GM12875 (cell line): ENCODE results near the gene CDH2.
"Not testable (repeated sequence)": the region's sequence is repeated elsewhere in the genome, so short reads cannot be mapped to it uniquely, and the experiment has no call there.

Source experiments
- H3K4me3 ChIP-seq: one replicate; pipeline ENCODE4 v1.5.1; 2011; ENCODE audit warnings: low read depth, low read length, control low read depth
- CTCF ChIP-seq: IDR thresholded peaks from 2 replicates; pipeline ENCODE4 v1.5.1; 2011; ENCODE audit warnings: low read depth, mild to moderate bottlenecking, control low read depth, inconsistent platforms, low read length, moderate library complexity, borderline replicate concordance; ENCODE audit not compliant: insufficient read depth

Gene CDH2

GRCh38 chr18:27948986-27949385 lies 227.9 kb downstream of the CDH2 start:
- TF ChIP-seq CTCF: no peak
- no peak overlapping the region for H3K4me3 ChIP-seq

GRCh38 chr18:27942706-27943105 lies 234.2 kb downstream of the CDH2 start:
- no peak overlapping the region for H3K4me3 ChIP-seq
- TF ChIP-seq CTCF: no peak

GRCh38 chr18:27931535-27931934 lies 245.4 kb downstream of the CDH2 start:
- no peak for TF ChIP-seq CTCF
- H3K4me3 ChIP-seq: no peak overlapping the region

- TF ChIP-seq CTCF: no peak
These were observed 254.2 kb downstream of the CDH2 start for GRCh38 chr18:27922780-27923179.

GRCh38 chr18:27921904-27922751 lies 254.8 kb downstream of the CDH2 start:
- H3K4me3 ChIP-seq: no peak overlapping the region
- no peak for TF ChIP-seq CTCF

More at GRCh38 chr18:27922780-27923179, 254.2 kb downstream of the CDH2 start:
- no peak overlapping the region for H3K4me3 ChIP-seq

- TF ChIP-seq CTCF: no peak
- H3K4me3 ChIP-seq: no peak overlapping the region
These were observed 255.5 kb downstream of the CDH2 start for GRCh38 chr18:27921392-27921791.

GRCh38 chr18:27920836-27921235 lies 256.1 kb downstream of the CDH2 start:
- H3K4me3 ChIP-seq: no peak overlapping the region
- no peak for TF ChIP-seq CTCF

GRCh38 chr18:27906189-27906588 lies 270.7 kb downstream of the CDH2 start:
- H3K4me3 ChIP-seq: not testable (repeated sequence)
